ENCODE measurements around the gene BCAR1. TPM values are rescaled to one million over a fixed set of nuclear protein-coding genes. Genes with fewer than 3 reads are reported as not detected.
"Not testable (repeated sequence)": the region's sequence is repeated elsewhere in the genome, so short reads cannot be mapped to it uniquely, and the experiment has no call there.

Gene BCAR1
- total RNA-seq, 1 donor from 2014 or later = 76.7 TPM

GRCh38 chr16:75272629-75273028, 21.2 kb upstream of the BCAR1 start:
- intact Hi-C loops (cut with DNase I); DNase-seq (ENCODE audit: missing footprints): not testable (repeated sequence)

GRCh38 chr16:75272097-75272551, 20.7 kb upstream of the BCAR1 start:
- no peak for DNase-seq (ENCODE audit: missing footprints)
- intact Hi-C loops (cut with DNase I) = no loop called here
- ATAC-seq = no peak

More at GRCh38 chr16:75272629-75273028, 21.2 kb upstream of the BCAR1 start:
- not testable (repeated sequence) for ATAC-seq

GRCh38 chr16:75271441-75272096, 20.1 kb upstream of the BCAR1 start:
- ATAC-seq = no peak
- intact Hi-C loops (cut with DNase I) = no loop called here
- no peak for DNase-seq (ENCODE audit: missing footprints)

GRCh38 chr16:75269358-75269757, 17.9 kb upstream of the BCAR1 start:
- intact Hi-C loops (cut with DNase I) = loop anchor here (5.0 kb wide), 1 partner anchor 38 kb away; no protein-coding TSS in a partner anchor
- not testable (repeated sequence) for ATAC-seq; DNase-seq (ENCODE audit: missing footprints)

GRCh38 chr16:75267631-75268264, 16.3 kb upstream of the BCAR1 start:
- intact Hi-C loops (cut with DNase I) = loop anchor here (5.0 kb wide), 1 partner anchor 40 kb away; no protein-coding TSS in a partner anchor
- ATAC-seq = peak; percentile 85

GRCh38 chr16:75266738-75267630, 15.6 kb upstream of the BCAR1 start:
- intact Hi-C loops (cut with DNase I) = loop anchor here (5.0 kb wide), 1 partner anchor 40 kb away; no protein-coding TSS in a partner anchor
- ATAC-seq = no peak
- DNase-seq (ENCODE audit: missing footprints) = no peak

More at GRCh38 chr16:75267631-75268264, 16.3 kb upstream of the BCAR1 start:
- no peak for DNase-seq (ENCODE audit: missing footprints)

- DNase-seq (ENCODE audit: missing footprints) (no peak), ATAC-seq (peak; percentile 47)
- intact Hi-C loops (cut with DNase I) = loop anchor here (2.0 to 5.0 kb wide), 3 partner anchors 15 to 41 kb away; partner anchors contain the start of gene BCAR1
Measured at GRCh38 chr16:75265911-75266701, 14.7 kb upstream of the BCAR1 start.

GRCh38 chr16:75264999-75265910, 13.8 kb upstream of the BCAR1 start:
- DNase-seq (ENCODE audit: missing footprints) (no peak), ATAC-seq (no peak)
- intact Hi-C loops (cut with DNase I) = loop anchor here (2.0 to 5.0 kb wide), 3 partner anchors 14 to 42 kb away; partner anchors contain the start of gene BCAR1

GRCh38 chr16:75264457-75264998, 13.1 kb upstream of the BCAR1 start:
- intact Hi-C loops (cut with DNase I) = loop anchor here (2.0 kb wide), 2 partner anchors 14 to 26 kb away; partner anchors contain the start of gene BCAR1
- ATAC-seq (no peak), DNase-seq (ENCODE audit: missing footprints) (no peak)

GRCh38 chr16:75263963-75264445, 12.6 kb upstream of the BCAR1 start:
- DNase-seq (ENCODE audit: missing footprints) (no peak), ATAC-seq (peak; percentile 23)
- intact Hi-C loops (cut with DNase I) = loop anchor here (2.0 kb wide), 2 partner anchors 13 to 25 kb away; partner anchors contain the start of gene BCAR1

GRCh38 chr16:75263291-75263962, 12.0 kb upstream of the BCAR1 start:
- no peak for DNase-seq (ENCODE audit: missing footprints)
- intact Hi-C loops (cut with DNase I) = no loop called here
- no peak for ATAC-seq

GRCh38 chr16:75262800-75263127, 11.3 kb upstream of the BCAR1 start:
- ATAC-seq = no peak
- DNase-seq (ENCODE audit: missing footprints) = no peak
- intact Hi-C loops (cut with DNase I) = no loop called here

GRCh38 chr16:75262104-75262799, 10.8 kb upstream of the BCAR1 start:
- DNase-seq (ENCODE audit: missing footprints) = no peak
- no peak for ATAC-seq
- intact Hi-C loops (cut with DNase I) = no loop called here

GRCh38 chr16:75261590-75262078, 10.2 kb upstream of the BCAR1 start:
- no peak for ATAC-seq
- DNase-seq (ENCODE audit: missing footprints) = no peak
- intact Hi-C loops (cut with DNase I) = no loop called here

GRCh38 chr16:75260851-75261589, 9.6 kb upstream of the BCAR1 start:
- intact Hi-C loops (cut with DNase I) = no loop called here
- ATAC-seq (no peak), DNase-seq (ENCODE audit: missing footprints) (no peak)
